ENCODE results near the gene OSMR.

OSMR gene

GRCh38 chr5:38899936-38900335, 54.1 kb downstream of the OSMR start:
- Histone ChIP-seq H3K9me3 (ENCODE audit: control insufficient read depth, insufficient read depth, low read depth, low read length) (no peaks in the 10 kb centered on the region; the same call in 1 of the 2 replicates), H3K36me3 (ENCODE audit: control insufficient read depth, insufficient read depth, low read length) (no peaks in the 10 kb centered on the region), H3K4me3 (ENCODE audit: low read depth, low read length) (no peak overlapping the region), H3K27me3 (ENCODE audit: control insufficient read depth, insufficient read depth, low read length) (no peaks in the 10 kb centered on the region), H3K27ac (ENCODE audit: low read depth, low read length) (no peak overlapping the region), H3K4me1 (ENCODE audit: control insufficient read depth, insufficient read depth, low read length) (no peaks in the 10 kb centered on the region), H3K9ac (ENCODE audit: low read length) (no peak overlapping the region)

- Histone ChIP-seq H3K27me3 (ENCODE audit: control insufficient read depth, insufficient read depth, low read length) (no peaks in the 10 kb centered on the region), H3K36me3 (ENCODE audit: control insufficient read depth, insufficient read depth, low read length) (no peaks in the 10 kb centered on the region), H3K4me3 (ENCODE audit: low read depth, low read length) (no peak overlapping the region), H3K4me1 (ENCODE audit: control insufficient read depth, insufficient read depth, low read length) (no peaks in the 10 kb centered on the region), H3K9ac (ENCODE audit: low read length) (no peak overlapping the region), H3K9me3 (ENCODE audit: control insufficient read depth, insufficient read depth, low read depth, low read length) (peaks cover 4% of the 10 kb centered on the region; the same call in 1 of the 2 replicates), H3K27ac (ENCODE audit: low read depth, low read length) (no peak overlapping the region)
These were observed 59.7 kb downstream of the OSMR start for GRCh38 chr5:38905516-38905915.

- Histone ChIP-seq H3K27me3 (ENCODE audit: control insufficient read depth, insufficient read depth, low read length) (no peaks in the 10 kb centered on the region), H3K4me1 (ENCODE audit: control insufficient read depth, insufficient read depth, low read length) (no peaks in the 10 kb centered on the region), H3K36me3 (ENCODE audit: control insufficient read depth, insufficient read depth, low read length) (no peaks in the 10 kb centered on the region), H3K27ac (ENCODE audit: low read depth, low read length) (no peak overlapping the region), H3K4me3 (ENCODE audit: low read depth, low read length) (no peak overlapping the region), H3K9ac (ENCODE audit: low read length) (no peak overlapping the region), H3K9me3 (ENCODE audit: control insufficient read depth, insufficient read depth, low read depth, low read length) (peaks cover 4% of the 10 kb centered on the region; the same call in 1 of the 2 replicates)
These were observed 60.7 kb downstream of the OSMR start for GRCh38 chr5:38906503-38906902.

- no peaks in the 10 kb centered on the region for H3K27me3 ChIP-seq (ENCODE audit: control insufficient read depth, insufficient read depth, low read length)
- no peaks in the 10 kb centered on the region for H3K36me3 ChIP-seq (ENCODE audit: control insufficient read depth, insufficient read depth, low read length)
- no peaks in the 10 kb centered on the region for H3K4me1 ChIP-seq (ENCODE audit: control insufficient read depth, insufficient read depth, low read length)
- no peak overlapping the region for H3K4me3 ChIP-seq (ENCODE audit: low read depth, low read length)
- no peak overlapping the region for H3K9ac ChIP-seq (ENCODE audit: low read length)
- H3K9me3 ChIP-seq (ENCODE audit: control insufficient read depth, insufficient read depth, low read depth, low read length) = peaks cover 4% of the 10 kb centered on the region; the same call in 1 of the 2 replicates
- no peak overlapping the region for H3K27ac ChIP-seq (ENCODE audit: low read depth, low read length)
These were observed 66.1 kb downstream of the OSMR start for GRCh38 chr5:38911933-38912332.

GRCh38 chr5:38913714-38914113, 67.9 kb downstream of the OSMR start:
- Histone ChIP-seq H3K4me1 (ENCODE audit: control insufficient read depth, insufficient read depth, low read length) (no peaks in the 10 kb centered on the region), H3K4me3 (ENCODE audit: low read depth, low read length) (no peak overlapping the region), H3K36me3 (ENCODE audit: control insufficient read depth, insufficient read depth, low read length) (no peaks in the 10 kb centered on the region), H3K9ac (ENCODE audit: low read length) (no peak overlapping the region), H3K9me3 (ENCODE audit: control insufficient read depth, insufficient read depth, low read depth, low read length) (peaks cover 4% of the 10 kb centered on the region; the same call in 1 of the 2 replicates), H3K27ac (ENCODE audit: low read depth, low read length) (no peak overlapping the region), H3K27me3 (ENCODE audit: control insufficient read depth, insufficient read depth, low read length) (no peaks in the 10 kb centered on the region)

- Histone ChIP-seq H3K9me3 (ENCODE audit: control insufficient read depth, insufficient read depth, low read depth, low read length) (no peaks in the 10 kb centered on the region), H3K27ac (ENCODE audit: low read depth, low read length) (no peak overlapping the region), H3K4me1 (ENCODE audit: control insufficient read depth, insufficient read depth, low read length) (no peaks in the 10 kb centered on the region), H3K9ac (ENCODE audit: low read length) (no peak overlapping the region), H3K27me3 (ENCODE audit: control insufficient read depth, insufficient read depth, low read length) (no peaks in the 10 kb centered on the region), H3K4me3 (ENCODE audit: low read depth, low read length) (no peak overlapping the region), H3K36me3 (ENCODE audit: control insufficient read depth, insufficient read depth, low read length) (no peaks in the 10 kb centered on the region)
These were observed 71.0 kb downstream of the OSMR start for GRCh38 chr5:38916802-38917201.

- Histone ChIP-seq H3K4me1 (ENCODE audit: control insufficient read depth, insufficient read depth, low read length) (peaks cover 5% of the 10 kb centered on the region; the same call in 1 of the 2 replicates), H3K9ac (ENCODE audit: low read length) (no peak overlapping the region), H3K27me3 (ENCODE audit: control insufficient read depth, insufficient read depth, low read length) (no peaks in the 10 kb centered on the region), H3K27ac (ENCODE audit: low read depth, low read length) (no peak overlapping the region), H3K9me3 (ENCODE audit: control insufficient read depth, insufficient read depth, low read depth, low read length) (no peaks in the 10 kb centered on the region), H3K36me3 (ENCODE audit: control insufficient read depth, insufficient read depth, low read length) (no peaks in the 10 kb centered on the region), H3K4me3 (ENCODE audit: low read depth, low read length) (no peak overlapping the region)
These were observed 75.4 kb downstream of the OSMR start for GRCh38 chr5:38921174-38921573.

GRCh38 chr5:38922199-38922598, 76.4 kb downstream of the OSMR start:
- Histone ChIP-seq H3K36me3 (ENCODE audit: control insufficient read depth, insufficient read depth, low read length) (no peaks in the 10 kb centered on the region), H3K27ac (ENCODE audit: low read depth, low read length) (no peak overlapping the region), H3K27me3 (ENCODE audit: control insufficient read depth, insufficient read depth, low read length) (no peaks in the 10 kb centered on the region), H3K9me3 (ENCODE audit: control insufficient read depth, insufficient read depth, low read depth, low read length) (no peaks in the 10 kb centered on the region), H3K9ac (ENCODE audit: low read length) (no peak overlapping the region), H3K4me3 (ENCODE audit: low read depth, low read length) (no peak overlapping the region), H3K4me1 (ENCODE audit: control insufficient read depth, insufficient read depth, low read length) (peaks cover 5% of the 10 kb centered on the region; the same call in 1 of the 2 replicates)

GRCh38 chr5:38923661-38924451, 78.0 kb downstream of the OSMR start:
- H3K9me3 ChIP-seq (ENCODE audit: control insufficient read depth, insufficient read depth, low read depth, low read length) = 0 out of 2 replicates have a peak, but pooled peaks cover 3% of the 10 kb centered on the region

GRCh38 chr5:38925154-38925925, 79.5 kb downstream of the OSMR start:
- no peaks in the 10 kb centered on the region for H3K36me3 ChIP-seq (ENCODE audit: control insufficient read depth, insufficient read depth, low read length)
- H3K9ac ChIP-seq (ENCODE audit: low read length) = no peak overlapping the region
- H3K9me3 ChIP-seq (ENCODE audit: control insufficient read depth, insufficient read depth, low read depth, low read length) = 0 out of 2 replicates have a peak, but pooled peaks cover 3% of the 10 kb centered on the region
- H3K27me3 ChIP-seq (ENCODE audit: control insufficient read depth, insufficient read depth, low read length) = no peaks in the 10 kb centered on the region
- H3K4me1 ChIP-seq (ENCODE audit: control insufficient read depth, insufficient read depth, low read length) = peaks cover 5% of the 10 kb centered on the region; the same call in 1 of the 2 replicates
- no peak overlapping the region for H3K4me3 ChIP-seq (ENCODE audit: low read depth, low read length)
- no peak overlapping the region for H3K27ac ChIP-seq (ENCODE audit: low read depth, low read length)

More at GRCh38 chr5:38923661-38924451, 78.0 kb downstream of the OSMR start:
- Histone ChIP-seq H3K27me3 (ENCODE audit: control insufficient read depth, insufficient read depth, low read length) (no peaks in the 10 kb centered on the region), H3K36me3 (ENCODE audit: control insufficient read depth, insufficient read depth, low read length) (no peaks in the 10 kb centered on the region), H3K9ac (ENCODE audit: low read length) (no peak overlapping the region), H3K4me1 (ENCODE audit: control insufficient read depth, insufficient read depth, low read length) (peaks cover 5% of the 10 kb centered on the region; the same call in 1 of the 2 replicates), H3K27ac (ENCODE audit: low read depth, low read length) (no peak overlapping the region), H3K4me3 (ENCODE audit: low read depth, low read length) (no peak overlapping the region)

GRCh38 chr5:38926121-38926520, 80.3 kb downstream of the OSMR start:
- Histone ChIP-seq H3K27ac (ENCODE audit: low read depth, low read length) (no peak overlapping the region), H3K36me3 (ENCODE audit: control insufficient read depth, insufficient read depth, low read length) (no peaks in the 10 kb centered on the region), H3K27me3 (ENCODE audit: control insufficient read depth, insufficient read depth, low read length) (no peaks in the 10 kb centered on the region), H3K9me3 (ENCODE audit: control insufficient read depth, insufficient read depth, low read depth, low read length) (0 out of 2 replicates have a peak, but pooled peaks cover 3% of the 10 kb centered on the region), H3K4me3 (ENCODE audit: low read depth, low read length) (no peak overlapping the region), H3K4me1 (ENCODE audit: control insufficient read depth, insufficient read depth, low read length) (peaks cover 5% of the 10 kb centered on the region; the same call in 1 of the 2 replicates), H3K9ac (ENCODE audit: low read length) (no peak overlapping the region)
